GM12874 (cell line): ENCODE results near the gene SFN.
A peak's percentile ranks its signal among the peaks of the same experiment; 100 is the strongest.

Source experiments
- TF ChIP-seq, protein P1 (sequence below): IDR thresholded peaks from 2 replicates; pipeline ENCODE4 v1.5.1; 2011; ENCODE audit warnings: low read depth, mild to moderate bottlenecking, control low read depth, low read length, moderate library complexity; ENCODE audit not compliant: insufficient read depth

The SFN gene

DNA sequence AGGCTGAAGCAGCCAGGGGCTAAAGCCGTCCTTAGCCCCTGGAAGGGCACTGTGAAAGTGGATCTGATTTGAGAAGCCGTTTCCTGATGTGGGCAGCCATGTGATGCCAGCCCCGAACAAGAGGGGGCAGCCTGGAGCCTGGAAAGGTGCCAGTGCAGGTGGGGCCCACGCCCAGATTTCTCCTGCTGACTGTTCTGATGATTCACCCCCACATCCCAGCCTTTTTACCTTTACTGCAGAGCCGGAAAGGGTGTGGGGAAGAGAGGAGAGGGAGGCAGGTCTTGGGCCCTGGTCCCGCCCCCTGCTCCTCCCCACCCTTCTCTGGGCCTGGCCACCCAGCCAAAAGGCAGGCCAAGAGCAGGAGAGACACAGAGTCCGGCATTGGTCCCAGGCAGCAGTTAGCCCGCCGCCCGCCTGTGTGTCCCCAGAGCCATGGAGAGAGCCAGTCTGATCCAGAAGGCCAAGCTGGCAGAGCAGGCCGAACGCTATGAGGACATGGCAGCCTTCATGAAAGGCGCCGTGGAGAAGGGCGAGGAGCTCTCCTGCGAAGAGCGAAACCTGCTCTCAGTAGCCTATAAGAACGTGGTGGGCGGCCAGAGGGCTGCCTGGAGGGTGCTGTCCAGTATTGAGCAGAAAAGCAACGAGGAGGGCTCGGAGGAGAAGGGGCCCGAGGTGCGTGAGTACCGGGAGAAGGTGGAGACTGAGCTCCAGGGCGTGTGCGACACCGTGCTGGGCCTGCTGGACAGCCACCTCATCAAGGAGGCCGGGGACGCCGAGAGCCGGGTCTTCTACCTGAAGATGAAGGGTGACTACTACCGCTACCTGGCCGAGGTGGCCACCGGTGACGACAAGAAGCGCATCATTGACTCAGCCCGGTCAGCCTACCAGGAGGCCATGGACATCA lies at the start of gene SFN:
Gene SFN (plus strand): TSS at position 369 of the 904 bp plus-strand sequence. CDS start 64 bp downstream, at position 433.
- TF ChIP-seq, protein P1, sequence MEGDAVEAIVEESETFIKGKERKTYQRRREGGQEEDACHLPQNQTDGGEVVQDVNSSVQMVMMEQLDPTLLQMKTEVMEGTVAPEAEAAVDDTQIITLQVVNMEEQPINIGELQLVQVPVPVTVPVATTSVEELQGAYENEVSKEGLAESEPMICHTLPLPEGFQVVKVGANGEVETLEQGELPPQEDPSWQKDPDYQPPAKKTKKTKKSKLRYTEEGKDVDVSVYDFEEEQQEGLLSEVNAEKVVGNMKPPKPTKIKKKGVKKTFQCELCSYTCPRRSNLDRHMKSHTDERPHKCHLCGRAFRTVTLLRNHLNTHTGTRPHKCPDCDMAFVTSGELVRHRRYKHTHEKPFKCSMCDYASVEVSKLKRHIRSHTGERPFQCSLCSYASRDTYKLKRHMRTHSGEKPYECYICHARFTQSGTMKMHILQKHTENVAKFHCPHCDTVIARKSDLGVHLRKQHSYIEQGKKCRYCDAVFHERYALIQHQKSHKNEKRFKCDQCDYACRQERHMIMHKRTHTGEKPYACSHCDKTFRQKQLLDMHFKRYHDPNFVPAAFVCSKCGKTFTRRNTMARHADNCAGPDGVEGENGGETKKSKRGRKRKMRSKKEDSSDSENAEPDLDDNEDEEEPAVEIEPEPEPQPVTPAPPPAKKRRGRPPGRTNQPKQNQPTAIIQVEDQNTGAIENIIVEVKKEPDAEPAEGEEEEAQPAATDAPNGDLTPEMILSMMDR = peak; percentile 86

DNA sequence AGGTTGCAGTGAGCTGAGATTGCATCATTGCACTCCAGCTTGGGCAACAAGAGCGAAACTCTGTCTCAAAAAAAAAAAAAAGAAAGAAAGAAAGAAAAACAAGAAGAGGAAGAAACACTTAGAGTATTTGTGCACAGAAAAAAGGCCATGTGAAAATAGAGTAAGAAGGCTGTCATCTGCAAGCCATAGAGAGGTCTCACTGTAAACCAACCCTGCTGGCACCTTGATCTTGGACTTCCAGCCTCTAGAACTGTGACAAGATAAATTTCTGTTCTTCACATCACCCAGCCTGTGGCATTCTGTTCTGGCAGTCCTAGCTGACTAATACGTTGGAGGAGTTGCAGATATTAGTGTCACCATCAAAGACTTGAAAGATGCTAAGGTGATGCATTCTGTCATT lies 48.6 kb upstream of the SFN start:
- TF ChIP-seq, protein P1 = no peak

DNA sequence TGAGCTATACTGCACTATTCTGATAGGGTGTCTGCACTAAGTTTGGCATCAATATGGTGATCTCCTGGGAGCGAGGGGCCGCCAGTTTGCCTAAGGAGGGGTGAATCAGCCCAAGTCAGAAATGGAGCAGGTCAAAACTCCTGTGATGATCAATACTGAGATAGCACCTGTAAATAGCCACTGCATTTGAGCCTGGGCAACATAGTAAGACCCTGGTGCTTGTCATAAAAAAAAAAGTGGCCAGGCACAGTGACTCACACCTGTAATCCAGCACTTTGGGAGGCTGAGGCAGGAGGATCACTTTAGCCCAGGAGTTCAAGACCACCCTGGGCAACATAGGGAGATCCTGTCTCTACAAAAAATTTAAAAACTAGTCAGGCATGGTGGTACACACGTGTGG lies 48.1 kb upstream of the SFN start:
- TF ChIP-seq, protein P1 = no peak

DNA sequence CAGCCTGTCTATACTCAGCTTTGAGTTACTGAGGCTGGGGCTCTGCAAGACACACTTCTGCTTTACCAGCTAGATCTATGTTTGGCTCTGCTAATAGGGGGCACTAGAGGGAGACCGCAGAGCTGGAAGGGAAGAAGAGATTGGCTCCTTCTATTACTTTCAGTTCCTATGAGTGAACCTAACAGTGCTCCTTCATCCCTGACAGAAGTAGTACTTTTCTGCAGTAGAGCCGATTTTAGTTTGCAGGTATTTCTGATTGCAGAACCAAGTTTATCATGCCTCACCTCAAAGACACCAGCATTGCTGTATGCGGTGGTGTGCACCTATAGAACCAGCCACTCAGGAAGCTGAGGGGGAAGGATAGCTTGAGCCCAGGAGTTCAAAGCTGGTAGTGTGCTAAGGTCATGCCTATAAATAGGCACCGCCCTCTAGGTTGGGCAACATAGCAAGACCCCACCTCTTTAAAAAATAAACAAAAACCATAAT lies 42.1 kb upstream of the SFN start:
- TF ChIP-seq, protein P1 = peak; percentile 49

DNA sequence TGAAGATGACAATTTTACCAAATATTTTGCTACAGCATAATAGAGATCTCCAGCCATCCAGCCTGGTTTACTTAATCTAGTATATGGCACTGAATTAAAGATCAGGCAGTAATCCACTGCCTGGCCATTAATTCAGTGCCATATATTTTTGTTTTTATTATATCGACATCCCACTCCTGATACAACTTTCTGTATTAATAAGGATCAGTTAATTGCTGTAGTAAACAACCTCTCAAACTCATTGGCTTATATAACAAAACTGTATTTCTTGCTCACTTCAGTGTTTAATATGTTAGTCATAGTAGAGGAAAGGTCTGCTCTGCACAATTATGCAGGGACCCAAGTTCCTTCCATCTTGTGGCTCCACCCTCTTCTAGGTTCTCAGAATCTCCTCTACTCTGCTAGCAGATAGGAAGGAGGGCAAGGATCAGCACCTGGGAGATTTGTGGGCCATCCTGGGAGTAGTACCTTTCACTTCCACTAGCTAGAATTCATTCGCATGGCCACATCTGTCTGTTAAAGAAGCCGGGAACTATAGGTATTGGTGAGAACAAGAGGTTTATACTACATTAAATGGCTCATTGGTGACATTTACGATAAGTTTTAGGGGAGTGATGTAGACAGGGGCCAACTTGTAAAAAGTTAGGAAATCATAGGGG lies 40.1 kb upstream of the SFN start:
- TF ChIP-seq, protein P1 = no peak

DNA sequence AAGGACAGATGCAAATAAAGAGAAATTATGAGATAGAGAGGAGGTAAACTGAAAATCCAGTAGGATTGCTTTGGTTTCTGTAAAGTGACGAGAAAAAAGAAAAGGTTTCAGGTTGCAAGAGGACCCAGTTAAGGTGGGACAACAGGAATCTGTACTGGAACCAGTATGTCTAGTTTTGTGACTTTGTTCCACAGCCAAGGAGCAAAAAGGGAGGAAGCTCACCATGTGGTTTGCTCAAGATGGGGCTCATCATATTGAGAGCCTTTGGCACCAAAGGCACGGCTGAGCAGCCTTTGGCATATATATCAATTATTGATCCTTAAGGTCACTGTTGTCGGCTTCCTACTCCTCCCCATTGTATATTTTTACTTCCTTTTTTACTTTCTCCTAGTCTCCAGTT lies 38.2 kb upstream of the SFN start:
- TF ChIP-seq, protein P1 = no peak
